Spleen (tissue), 11 donors: ENCODE data around the gene PAK4. TPM values are rescaled to one million over a fixed set of nuclear protein-coding genes. Genes with fewer than 3 reads are reported as not detected.

Experiments used
- DNase-seq: peaks from one replicate; pipeline ENCODE4 v3.0.0-alpha.2; 2020
- H3K27ac ChIP-seq, 8 donors: fragments of 200-600 bp; sonication (generic) in 7 of 8; 1 replicate in 4 of 8; 2 replicates in 4 of 8; pipeline versions ENCODE4 v1.5.0 to v1.8.0; 2016 to 2021; ENCODE audit warnings: inconsistent platforms in 4 of 8, mild to moderate bottlenecking in 4 of 8, moderate library complexity in 1 of 8
- H3K27me3 ChIP-seq, 7 donors: fragments of 200-600 bp; sonication (generic) in 6 of 7; replicated peaks in 1 of 7; 1 replicate in 4 of 7; 2 replicates in 3 of 7; pipeline versions ENCODE4 v1.5.0 to v1.8.0; 2016 to 2021; ENCODE audit warnings: inconsistent platforms in 3 of 7, mild to moderate bottlenecking in 1 of 7
- H3K36me3 ChIP-seq, 6 donors: fragments of 200-600 bp; sonication (generic) in 5 of 6; 1 replicate in 4 of 6; 2 replicates in 2 of 6; pipeline versions ENCODE4 v1.5.0 to v1.8.0; 2016 to 2021; ENCODE audit warnings: inconsistent platforms in 2 of 6
- H3K4me1 ChIP-seq, 6 donors: fragments of 200-600 bp; sonication (generic) in 5 of 6; 1 replicate in 3 of 6; 2 replicates in 3 of 6; pipeline versions ENCODE4 v1.5.0 to v1.8.0; 2016 to 2021; ENCODE audit warnings: inconsistent platforms in 3 of 6
- H3K4me3 ChIP-seq, 8 donors: fragments of 200-600 bp; sonication (generic) in 7 of 8; 1 replicate in 4 of 8; 2 replicates in 4 of 8; pipeline versions ENCODE4 v1.5.0 to v1.8.0; 2016 to 2021; ENCODE audit warnings: inconsistent platforms in 4 of 8, mild to moderate bottlenecking in 4 of 8, moderate library complexity in 2 of 8
- H3K9me3 ChIP-seq, 8 donors: fragments of 200-600 bp; sonication (generic) in 7 of 8; 1 replicate in 4 of 8; 2 replicates in 4 of 8; pipeline versions ENCODE4 v1.5.0 to v1.8.0; 2016 to 2021; ENCODE audit warnings: inconsistent platforms in 4 of 8
- CTCF ChIP-seq, 11 experiments: fragments of 200-600 bp in 7 of 11; fragments of 450-650 bp in 4 of 11; sonication (generic) in 4 of 11; IDR thresholded peaks in 8 of 11; conservative IDR thresholded peaks in 3 of 11; 1 replicate in 7 of 11; 2 replicates in 4 of 11; pipeline versions ENCODE4 v1.4.0 to v1.8.0; 2016 to 2021; ENCODE audit warnings: antibody characterized with exemption in 11 of 11, inconsistent platforms in 4 of 11, mild to moderate bottlenecking in 1 of 11
- POLR2A ChIP-seq, 3 donors: fragments of 450-650 bp; IDR thresholded peaks; one replicate each; pipeline ENCODE4 v1.5.1; 2017; ENCODE audit warnings: antibody characterized with exemption in 3 of 3, mild to moderate bottlenecking in 1 of 3
- POLR2AphosphoS5 ChIP-seq, 3 donors: sonication (generic); formaldehyde crosslinking; IDR thresholded peaks; one replicate each; pipeline ENCODE4 v1.5.1; 2017; ENCODE audit warnings: antibody characterized with exemption in 3 of 3
- WGBS, 5 donors: extraction: QIAGEN DNeasy Blood & Tissue Kit in 3 of 5; methylation state at CpG; one replicate each; pipeline versions ENCODE4 v1.1.5 to v1.1.7; 2013 to 2018; 5-methylcytosine and 5-hydroxymethylcytosine counted together
- intact Hi-C: fragments of 100-400 bp; cut with DNase I; formaldehyde crosslinking; loops from one replicate; pipeline ENCODE4 v1.15.0; 2023; ENCODE audit warnings: low total_unique reads
- polyA plus RNA-seq, 3 donors: library from polyadenylated mRNA; stranded (reverse); fragments of 200-250 nt; gene quantifications; one replicate each; pipeline ENCODE4 v1.2.1, GENCODE V29; 2013
- total RNA-seq, 7 donors: library from RNA; depleted of rRNA in 3 of 7; stranded (reverse); fragments of >200 nt in 3 of 7; fragmentation: NEBNext Ultra II Directional in 4 of 7; extraction: Animal tissue kit (Norgen Biotek cat#: 25700) in 4 of 7; gene quantifications; one replicate each; pipeline versions ENCODE4 v1.1.0 to v1.2.1, GENCODE V29; 2016 to 2021
- donor health status: healthy with polysubstance abuse.
- donor health status: DM: no; HTN: no; CAD: no; lungs with moderate emphysema.
- donor health status: DM: no; HTN: no; CAD: no.
- donor health status: Bipolar disorder and iron deficiency.
- donor health status: healthy.
- donor health status: DM: no; HTN: no; CAD: no.
- donor health status: DM: yes; HTN: yes; CAD: no.

PAK4 gene
- total and polyA plus RNA-seq, 10 donors = 5.2 to 27.8 (median 14.7) TPM

GRCh38 chr19:39167461-39168257 is 42.1 kb downstream of the PAK4 start:
- peaks cover 0 to 28% (median 14%) of the 10 kb centered on the region in 6 donors for H3K4me1 ChIP-seq
- peaks cover 0 to 49% (median 22%) of the 10 kb centered on the region in 6 donors for H3K36me3 ChIP-seq
- DNase-seq = no peak
- H3K4me3 ChIP-seq = peak overlapping the region in 1 of 8 donors; percentile 34
- H3K9me3 ChIP-seq = no peaks in the 10 kb centered on the region
- TF ChIP-seq POLR2A (IDR thresholded peaks at IDR 0.05) (no peak), POLR2AphosphoS5 (IDR thresholded peaks at IDR 0.05) (no peak), CTCF (IDR thresholded peaks at IDR 0.05 in 8 of 11, conservative IDR thresholded peaks at IDR 0.05 in 3 of 11) (no peak)
- intact Hi-C loops = no loop called here
- WGBS, 5 donors = 82 to 91% (median 86%) methylated on average over 19 to 25 of the region's 25 CpGs
- peak overlapping the region in 5 of 8 donors; percentile 44 to 74 (median 66) for H3K27ac ChIP-seq
- no peaks in the 10 kb centered on the region for H3K27me3 ChIP-seq

GRCh38 chr19:39168258-39169142 is 42.9 kb downstream of the PAK4 start:
- no peak overlapping the region for H3K4me3 ChIP-seq
- 86 to 95% (median 92%) methylated on average over 20 to 23 of the region's 23 CpGs for WGBS, 5 donors
- DNase-seq = no peak
- H3K36me3 ChIP-seq = peaks cover 0 to 57% (median 29%) of the 10 kb centered on the region in 6 donors
- no peak overlapping the region for H3K27ac ChIP-seq
- intact Hi-C loops = no loop called here
- TF ChIP-seq CTCF (IDR thresholded peaks at IDR 0.05 in 8 of 11, conservative IDR thresholded peaks at IDR 0.05 in 3 of 11) = no peak
- no peak for TF ChIP-seq POLR2A (IDR thresholded peaks at IDR 0.05)
- TF ChIP-seq POLR2AphosphoS5 (IDR thresholded peaks at IDR 0.05) = no peak
- peaks cover 0 to 22% (median 14%) of the 10 kb centered on the region in 6 donors for H3K4me1 ChIP-seq
- no peaks in the 10 kb centered on the region for H3K27me3 ChIP-seq
- H3K9me3 ChIP-seq = no peaks in the 10 kb centered on the region

GRCh38 chr19:39169143-39169810 is 43.7 kb downstream of the PAK4 start:
- Histone ChIP-seq H3K4me1 (peaks cover 0 to 22% (median 14%) of the 10 kb centered on the region in 6 donors), H3K36me3 (peaks cover 0 to 65% (median 37%) of the 10 kb centered on the region in 6 donors), H3K4me3 (no peak overlapping the region), H3K9me3 (no peaks in the 10 kb centered on the region), H3K27ac (no peak overlapping the region), H3K27me3 (no peaks in the 10 kb centered on the region)
- no peak for DNase-seq
- WGBS, 5 donors = 89 to 96% (median 92%) methylated on average over 24 to 36 of the region's 36 CpGs
- no peak for TF ChIP-seq CTCF (IDR thresholded peaks at IDR 0.05 in 8 of 11, conservative IDR thresholded peaks at IDR 0.05 in 3 of 11)
- no peak for TF ChIP-seq POLR2A (IDR thresholded peaks at IDR 0.05)
- TF ChIP-seq POLR2AphosphoS5 (IDR thresholded peaks at IDR 0.05) = no peak
- intact Hi-C loops = no loop called here
